GM12864 (cell line): ENCODE data around the gene GPR176.

Experiments
- DNase-seq: peaks from one replicate; pipeline ENCODE4 v3.0.0-alpha.2; 2011; ENCODE audit warnings: low read depth
- H3K4me3 ChIP-seq: 2 replicates; pipeline ENCODE4 v1.5.1; 2011; ENCODE audit warnings: mild to moderate bottlenecking, low read depth, low read length, control low read depth
- CTCF ChIP-seq: IDR thresholded peaks from 2 replicates; pipeline ENCODE4 v1.5.1; 2011; ENCODE audit warnings: low read depth, mild to moderate bottlenecking, moderate library complexity, low read length, control low read depth, inconsistent platforms; ENCODE audit errors: missing control alignments

Gene GPR176

DNA sequence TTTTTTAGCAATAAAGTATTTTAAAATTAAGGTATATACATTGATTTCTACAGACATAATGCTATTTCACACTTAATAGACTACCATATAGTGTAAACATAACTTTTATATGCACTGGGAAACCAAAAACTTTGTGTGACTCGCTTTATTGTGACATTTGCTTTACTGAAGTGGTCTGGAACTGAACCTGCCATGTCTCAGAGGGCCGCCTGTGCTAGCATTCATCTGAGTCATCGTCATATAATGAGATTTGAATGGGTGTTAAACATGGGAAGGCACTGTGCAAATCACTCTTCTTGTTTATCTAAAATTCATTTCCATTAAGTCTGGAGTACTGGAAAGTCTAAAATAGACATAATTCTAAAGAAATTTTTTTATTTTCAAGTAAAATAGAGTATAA is 26.8 kb upstream of the GPR176 start:
- no peak for TF ChIP-seq CTCF
- DNase-seq = no peak
- no peak overlapping the region for H3K4me3 ChIP-seq

GRCh38 chr15:39944726-39945125 is 24.7 kb upstream of the GPR176 start:
- no peak overlapping the region for H3K4me3 ChIP-seq
- DNase-seq = no peak
- TF ChIP-seq CTCF = no peak

DNA sequence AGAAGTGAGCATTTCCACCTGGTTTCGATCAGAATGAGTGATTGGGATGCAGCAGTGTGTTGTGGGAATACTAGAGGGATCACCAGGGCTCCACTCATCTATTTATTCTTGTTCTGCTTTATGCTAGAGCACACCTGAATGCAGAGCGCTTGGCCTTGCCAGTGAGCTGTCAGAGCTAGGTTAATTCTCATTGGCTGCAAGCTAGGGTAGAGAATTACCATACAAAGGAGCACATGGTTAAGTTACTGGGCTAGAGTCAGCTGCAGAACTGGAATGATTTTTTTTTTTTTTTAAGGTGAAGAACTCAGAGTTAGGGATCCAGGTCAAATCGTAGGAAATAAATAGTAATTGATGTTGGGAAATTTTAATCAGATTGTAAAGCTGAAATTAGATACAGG is 22.7 kb upstream of the GPR176 start:
- H3K4me3 ChIP-seq = no peak overlapping the region
- DNase-seq = no peak
- no peak for TF ChIP-seq CTCF

- DNase-seq = no peak
- TF ChIP-seq CTCF = no peak
- no peak overlapping the region for H3K4me3 ChIP-seq
These were observed 22.2 kb upstream of the GPR176 start for GRCh38 chr15:39942101-39942752.

- no peak for DNase-seq
- no peak overlapping the region for H3K4me3 ChIP-seq
- TF ChIP-seq CTCF = no peak
These were observed 19.7 kb upstream of the GPR176 start for GRCh38 chr15:39939487-39940452.

- H3K4me3 ChIP-seq = no peak overlapping the region
- TF ChIP-seq CTCF = no peak
- DNase-seq = no peak
These were observed 17.6 kb upstream of the GPR176 start for GRCh38 chr15:39937696-39938095.

GRCh38 chr15:39936681-39937080 is 16.6 kb upstream of the GPR176 start:
- TF ChIP-seq CTCF = no peak
- no peak for DNase-seq
- no peak overlapping the region for H3K4me3 ChIP-seq
